ENCODE results near the gene TWF2.

Gene TWF2

DNA sequence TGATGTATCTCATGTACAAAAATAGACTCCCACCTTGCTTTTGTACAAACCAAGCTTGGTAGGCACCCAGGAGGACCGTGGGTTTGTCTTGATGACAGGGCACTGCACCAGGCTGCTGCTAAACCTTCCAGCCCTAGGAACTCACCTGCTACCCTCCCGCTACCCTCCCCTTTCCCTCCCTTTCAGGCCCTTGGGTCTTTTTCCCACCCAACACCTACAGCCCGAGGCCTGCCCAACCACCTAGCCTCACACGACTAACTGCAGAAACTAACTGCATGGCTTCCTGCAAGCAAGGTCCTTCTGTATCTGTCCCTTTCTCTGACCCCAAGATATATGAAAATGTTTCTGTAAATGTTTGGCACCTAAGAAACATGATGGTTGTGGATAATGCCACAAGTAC is 17.7 kb upstream of the TWF2 start:
- no peak for DNase-seq

DNA sequence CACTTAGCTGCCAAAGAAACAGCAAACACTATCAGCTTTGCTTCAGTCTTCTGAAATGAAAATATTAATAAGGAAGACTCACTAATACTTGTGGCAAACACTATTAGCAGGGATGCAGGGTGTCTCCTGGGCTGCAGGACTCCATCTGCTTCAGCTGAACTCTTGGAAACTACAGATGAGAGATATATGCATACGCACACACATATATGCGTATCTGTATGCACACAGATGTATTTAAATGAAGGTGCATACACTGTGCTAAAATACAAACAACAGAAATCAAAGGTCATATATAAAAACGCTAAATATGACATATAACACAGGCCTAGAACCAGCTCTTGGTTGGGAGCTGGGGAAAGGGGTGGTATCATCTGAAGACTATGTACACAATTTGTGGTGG is 17.2 kb upstream of the TWF2 start:
- no peak for DNase-seq

DNA sequence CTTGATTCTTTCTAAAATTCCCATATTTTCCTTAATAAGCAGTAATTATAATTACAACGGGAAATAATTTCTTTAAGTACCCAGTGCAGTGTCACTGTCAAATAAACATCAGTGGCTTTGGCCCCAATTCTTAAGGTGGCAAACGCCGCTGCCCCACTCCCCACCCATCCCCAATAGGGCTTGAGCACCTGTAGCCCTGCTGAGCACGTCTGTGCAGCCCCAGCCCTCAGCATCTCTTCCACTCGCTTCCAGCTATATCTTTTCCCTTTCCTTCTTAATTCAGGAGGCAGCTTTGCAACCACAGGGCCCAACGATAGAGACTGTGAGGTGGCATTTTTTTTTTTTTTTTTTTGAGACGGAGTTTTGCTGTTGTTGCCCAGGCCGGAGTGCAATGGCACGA is 15.7 kb upstream of the TWF2 start:
- DNase-seq: no peak

DNA sequence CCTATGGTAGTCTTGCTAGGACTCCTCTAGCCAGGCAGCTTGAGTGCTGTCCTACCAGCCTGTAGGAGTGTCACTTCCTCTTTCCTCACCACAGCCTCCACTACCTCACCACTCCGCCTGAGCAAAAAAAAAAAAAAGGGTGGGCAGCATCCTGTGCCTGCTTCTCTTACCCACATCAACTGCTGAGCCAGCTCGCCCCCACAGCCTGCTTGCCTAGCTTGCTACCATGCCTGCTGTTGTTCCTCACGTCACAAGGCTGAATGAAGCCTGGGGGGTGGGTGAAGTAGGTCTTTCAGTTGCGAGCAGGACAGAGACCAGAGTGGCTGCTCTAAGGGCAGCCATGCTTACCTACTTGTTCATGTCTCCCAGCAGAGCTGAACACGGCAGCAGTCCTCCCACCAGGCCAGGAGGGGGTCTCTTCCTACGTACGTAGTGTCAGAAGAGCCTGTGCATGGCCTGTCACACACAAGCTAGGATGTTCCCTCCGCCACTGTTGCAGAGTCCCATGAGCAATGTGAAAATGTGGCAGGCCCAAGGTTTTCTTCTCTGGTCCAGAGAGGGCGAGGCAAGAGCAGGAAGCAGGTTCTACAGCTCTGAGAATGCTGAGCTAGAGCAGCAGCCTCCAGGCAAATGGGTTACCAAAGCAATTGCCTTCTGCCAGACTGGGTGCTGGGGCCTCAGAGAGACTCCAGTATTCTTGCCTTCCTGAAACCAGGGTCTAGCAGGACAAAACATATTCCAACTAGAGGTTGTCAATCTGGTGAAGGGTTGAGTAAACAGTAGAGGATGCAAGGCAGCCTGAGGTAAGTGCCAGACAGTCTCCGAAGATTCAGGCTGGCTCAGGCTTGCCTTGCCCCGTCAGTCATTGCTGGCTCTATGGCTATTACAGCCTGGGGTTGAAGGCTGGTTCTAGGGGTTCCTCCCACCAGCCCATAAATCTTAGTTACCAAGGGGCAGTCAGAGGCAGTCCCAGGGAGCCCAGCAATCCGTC is 14.7 kb upstream of the TWF2 start:
- peak; percentile 93 for DNase-seq

- peak; percentile 55 for DNase-seq
These were observed 11.2 kb upstream of the TWF2 start for GRCh38 chr3:52250122-52250521.

DNA sequence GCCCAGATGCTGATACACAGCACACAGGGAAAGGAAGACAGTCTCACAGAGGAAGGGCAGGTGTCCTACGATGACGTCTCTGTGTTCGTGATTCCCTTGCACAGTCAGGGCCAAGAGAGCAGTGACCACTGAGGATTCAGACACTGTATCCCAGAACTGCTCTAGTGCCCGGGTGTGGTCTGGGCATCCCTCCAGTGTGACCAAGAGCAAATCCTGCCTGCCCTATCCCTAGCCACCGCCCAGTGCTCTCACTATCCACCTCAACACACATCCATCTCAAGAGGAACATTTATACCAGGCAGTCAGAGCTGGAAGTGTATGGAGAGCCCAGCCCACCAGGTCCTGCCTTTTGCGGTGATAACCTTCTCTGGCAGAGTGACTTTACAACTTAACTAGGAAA is 10.7 kb upstream of the TWF2 start:
- no peak for DNase-seq

GRCh38 chr3:52248816-52249547 is 10.0 kb upstream of the TWF2 start:
- peak; percentile 68 for DNase-seq

DNA sequence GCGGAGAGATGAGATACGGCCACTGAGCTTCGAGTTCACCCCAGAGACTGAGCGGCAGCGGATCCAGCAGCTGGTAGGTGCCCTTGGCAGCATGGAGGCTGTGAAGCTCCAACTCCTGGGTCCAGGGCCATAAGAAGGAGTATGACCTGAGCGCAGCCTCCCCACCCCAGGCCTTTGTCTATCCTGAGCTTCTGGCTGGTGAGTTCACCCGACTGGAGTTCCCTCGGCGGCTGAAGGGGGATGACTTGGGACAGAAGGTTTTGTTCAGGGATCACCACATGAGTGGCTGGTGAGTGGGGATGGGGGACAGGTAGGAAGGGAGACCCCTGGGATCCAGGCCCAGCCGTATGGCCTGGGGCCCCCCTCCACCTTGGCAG is 9.2 kb upstream of the TWF2 start:
- peak; percentile 62 for DNase-seq

DNA sequence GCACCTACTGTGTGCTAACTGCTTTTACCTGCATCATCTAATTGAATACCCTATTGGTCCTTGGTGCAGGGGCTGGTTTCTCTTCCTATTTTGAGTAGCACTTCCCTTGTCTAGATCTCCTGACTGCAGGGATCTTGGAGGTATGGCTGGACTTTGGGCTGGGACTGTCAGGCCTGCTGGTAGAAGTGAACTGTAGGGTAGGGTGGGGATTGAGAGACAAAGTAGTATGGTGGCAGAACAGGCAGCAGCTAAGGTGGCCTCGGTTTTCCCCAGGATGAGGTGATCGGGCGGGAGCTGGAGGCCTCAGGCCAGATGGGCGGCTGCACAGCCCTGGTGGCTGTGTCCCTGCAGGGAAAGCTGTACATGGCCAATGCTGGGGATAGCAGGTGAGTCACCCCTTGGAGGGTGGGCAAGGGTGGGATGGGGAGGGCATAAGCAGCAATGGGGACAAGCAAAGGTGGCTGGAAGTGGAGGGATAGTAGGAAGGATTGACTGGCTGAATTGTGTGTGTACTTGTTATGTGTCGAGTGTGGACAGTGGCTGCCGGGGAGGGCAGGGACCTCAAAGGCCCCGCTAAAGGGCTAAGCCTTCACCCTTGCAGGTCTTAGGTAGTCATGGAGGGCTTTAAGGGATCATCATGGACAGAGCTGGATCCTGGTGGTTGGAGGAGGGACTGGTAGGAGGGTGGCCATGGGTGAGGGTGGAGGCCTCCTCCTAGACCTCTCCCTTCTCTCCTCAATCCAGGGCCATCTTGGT is 8.6 kb upstream of the TWF2 start:
- peak; percentile 62 for DNase-seq

DNA sequence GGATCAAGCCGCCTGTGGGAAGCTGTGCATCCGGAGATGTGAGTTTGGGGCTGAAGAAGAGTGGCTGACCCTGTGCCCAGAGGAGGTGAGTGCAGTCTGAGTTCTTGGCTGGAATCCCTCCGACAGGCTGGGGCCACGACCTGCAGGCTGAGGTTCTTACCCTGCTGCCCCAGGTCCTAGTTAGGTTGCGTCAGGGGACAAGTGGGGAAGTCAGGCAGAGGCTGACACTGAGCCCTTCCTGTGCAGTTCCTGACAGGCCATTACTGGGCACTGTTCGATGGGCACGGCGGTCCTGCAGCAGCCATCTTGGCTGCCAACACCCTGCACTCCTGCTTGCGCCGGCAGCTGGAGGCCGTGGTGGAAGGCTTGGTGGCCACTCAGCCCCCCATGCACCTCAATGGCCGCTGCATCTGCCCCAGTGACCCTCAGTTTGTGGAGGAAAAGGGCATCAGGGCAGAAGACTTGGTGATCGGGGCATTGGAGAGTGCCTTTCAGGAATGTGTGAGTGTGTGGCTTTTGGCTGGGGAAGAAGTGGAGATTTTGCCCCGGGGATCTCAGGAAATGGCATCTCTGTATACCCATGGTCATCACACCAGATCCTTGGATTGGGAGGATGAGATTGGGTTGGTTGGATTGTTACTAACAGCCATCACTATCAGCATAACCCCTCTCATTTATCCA is 7.9 kb upstream of the TWF2 start:
- DNase-seq: peak; percentile 73

GRCh38 chr3:52246264-52246620 is 7.3 kb upstream of the TWF2 start:
- DNase-seq: no peak

GRCh38 chr3:52245322-52246263 is 6.6 kb upstream of the TWF2 start, which contains the start of gene PPM1M:
Gene PPM1M, plus strand, starts transcription at chr3:52245759. Its CDS starts 66 bp downstream, at chr3:52245825.
- DNase-seq: peak; percentile 88

GRCh38 chr3:52243791-52244628 is 5.1 kb upstream of the TWF2 start:
- peak; percentile 83 for DNase-seq

- no peak for DNase-seq
These were observed 3.1 kb upstream of the TWF2 start for GRCh38 chr3:52242039-52242438.

- DNase-seq: peak; percentile 58
These were observed 2.0 kb upstream of the TWF2 start for GRCh38 chr3:52240886-52241370.

- DNase-seq: peak; percentile 84
These were observed 1.3 kb upstream of the TWF2 start for GRCh38 chr3:52240059-52240885.

DNA sequence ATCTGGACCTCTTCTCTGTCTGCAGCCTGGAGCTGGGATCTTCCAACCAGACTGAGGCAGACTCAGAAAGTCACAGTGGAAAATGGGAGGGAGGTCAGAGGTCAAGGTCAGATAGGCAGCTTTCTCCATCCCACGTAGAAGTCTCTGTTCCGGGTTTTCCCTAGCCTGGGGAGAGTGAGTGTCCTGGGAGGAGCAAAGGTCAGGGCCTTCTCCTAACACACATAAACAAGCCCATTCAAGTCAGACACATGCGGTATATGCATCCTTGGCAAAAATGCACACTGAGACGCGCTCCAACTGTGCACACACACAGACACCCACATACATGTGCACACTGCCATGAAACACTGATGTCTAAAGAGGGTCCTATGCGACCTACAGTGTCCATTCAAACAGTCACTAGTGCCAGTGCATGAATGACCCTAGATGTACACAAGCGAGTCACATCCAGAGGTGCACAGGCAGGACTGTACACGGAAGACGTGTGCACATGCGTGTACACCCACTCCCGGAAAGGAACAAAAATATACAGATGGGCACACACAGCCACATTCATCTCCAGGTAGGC is 681 bp downstream of the TWF2 start:
- no peak for DNase-seq

GRCh38 chr3:52237657-52238172 is 1.2 kb downstream of the TWF2 start:
- peak; percentile 63 for DNase-seq
